HG03025 (cell line): ENCODE measurements around the gene KCNJ6.

ENCODE experiments used
- ATAC-seq: cut with Tn5 transposase; IDR thresholded peaks from one replicate; pipeline ENCODE4 v1.9.1; 2021; ENCODE audit warnings: mild to moderate bottlenecking, moderate library complexity; ENCODE audit not compliant: unreplicated experiment, low FRiP score

The KCNJ6 gene

GRCh38 chr21:37907076-37907475, 9.2 kb downstream of the KCNJ6 start:
- no peak for ATAC-seq

- ATAC-seq: no peak
Observed at GRCh38 chr21:37905291-37905690, 11.0 kb downstream of the KCNJ6 start.

DNA sequence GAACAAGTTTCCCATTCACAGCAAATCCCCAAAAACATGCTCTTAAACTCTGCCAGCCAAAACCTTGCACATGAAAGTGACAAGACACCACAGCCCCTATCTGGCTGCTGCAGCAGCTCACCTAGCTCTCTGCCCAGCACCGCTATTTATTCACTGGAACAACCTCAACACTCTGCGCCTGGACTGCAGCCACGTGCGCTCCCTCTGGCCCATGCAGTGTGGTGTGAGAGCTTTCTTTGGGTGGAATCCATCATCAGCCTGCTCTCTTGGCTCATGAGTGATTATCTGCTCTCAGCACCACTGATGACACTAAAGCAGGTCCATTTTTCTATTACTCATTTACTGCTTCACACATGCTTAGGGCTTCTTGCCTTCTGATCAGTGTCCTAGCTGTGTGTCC, 11.4 kb downstream of the KCNJ6 start:
- no peak for ATAC-seq

- ATAC-seq: no peak
Observed at GRCh38 chr21:37903396-37903795, 12.9 kb downstream of the KCNJ6 start.

- no peak for ATAC-seq
Observed at GRCh38 chr21:37899146-37899545, 17.1 kb downstream of the KCNJ6 start.

DNA sequence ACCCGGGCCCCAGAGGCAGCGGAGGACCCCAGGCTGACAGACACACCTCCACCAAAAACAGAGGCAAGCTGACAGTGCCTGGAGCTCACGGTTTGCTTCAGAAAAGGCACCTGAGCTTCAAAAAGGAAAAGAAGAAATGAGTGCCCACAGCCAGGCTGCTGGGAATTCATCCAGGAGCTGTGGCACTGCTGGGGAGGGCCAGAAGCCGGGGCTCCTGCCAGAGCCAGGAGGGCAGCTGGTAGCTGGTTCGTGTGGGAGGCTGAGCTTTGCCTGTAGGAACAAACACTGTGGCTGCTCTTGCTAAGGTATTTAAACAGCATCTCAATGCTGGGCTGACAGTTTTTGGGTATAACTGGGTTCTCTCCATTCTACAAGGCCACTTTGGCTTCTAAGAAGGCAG, 19.5 kb downstream of the KCNJ6 start:
- no peak for ATAC-seq

DNA sequence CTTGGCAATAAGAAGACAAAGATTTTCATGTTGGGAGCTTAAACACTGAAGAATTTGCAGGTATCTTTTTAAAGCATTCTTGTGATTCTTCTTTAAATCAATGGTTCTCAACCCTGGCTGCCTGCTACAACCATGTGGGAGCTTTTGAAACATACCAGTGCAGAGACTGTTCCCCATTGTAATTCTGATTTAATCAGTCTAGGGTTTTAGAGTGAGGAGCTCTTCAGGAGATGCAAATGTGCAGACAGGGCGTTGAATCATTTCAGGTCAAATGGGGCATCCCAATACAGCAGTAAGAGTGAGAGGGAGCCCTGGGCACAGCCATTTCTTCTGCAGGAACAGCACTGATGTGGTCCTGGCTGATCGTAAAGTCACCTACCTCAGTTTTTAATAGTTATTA, 24.3 kb downstream of the KCNJ6 start:
- ATAC-seq: no peak

GRCh38 chr21:37888659-37889058, 27.6 kb downstream of the KCNJ6 start:
- ATAC-seq: no peak

- ATAC-seq: no peak
Observed at GRCh38 chr21:37886726-37887299, 29.4 kb downstream of the KCNJ6 start.

DNA sequence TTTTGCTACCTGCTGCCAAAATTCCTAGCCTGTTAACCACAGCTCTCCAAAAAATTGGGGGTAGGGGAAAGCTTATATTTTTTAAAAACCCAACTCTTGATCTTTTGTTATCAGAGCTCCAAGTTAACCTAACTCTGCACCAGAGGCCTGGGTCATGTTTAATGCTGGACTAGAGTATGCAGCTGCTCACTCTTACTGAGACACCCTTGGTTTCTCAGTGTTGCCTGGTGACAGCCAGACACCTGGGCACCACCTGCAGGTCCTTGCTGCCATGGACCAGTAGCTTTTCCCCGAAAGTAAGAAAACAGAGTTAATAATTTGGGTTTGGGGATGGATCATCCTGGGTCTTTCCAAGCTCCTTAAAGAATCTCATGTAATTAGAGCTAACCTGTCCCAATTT, 30.1 kb downstream of the KCNJ6 start:
- no peak for ATAC-seq

- no peak for ATAC-seq
Observed at GRCh38 chr21:37878946-37879660, 37.2 kb downstream of the KCNJ6 start.

DNA sequence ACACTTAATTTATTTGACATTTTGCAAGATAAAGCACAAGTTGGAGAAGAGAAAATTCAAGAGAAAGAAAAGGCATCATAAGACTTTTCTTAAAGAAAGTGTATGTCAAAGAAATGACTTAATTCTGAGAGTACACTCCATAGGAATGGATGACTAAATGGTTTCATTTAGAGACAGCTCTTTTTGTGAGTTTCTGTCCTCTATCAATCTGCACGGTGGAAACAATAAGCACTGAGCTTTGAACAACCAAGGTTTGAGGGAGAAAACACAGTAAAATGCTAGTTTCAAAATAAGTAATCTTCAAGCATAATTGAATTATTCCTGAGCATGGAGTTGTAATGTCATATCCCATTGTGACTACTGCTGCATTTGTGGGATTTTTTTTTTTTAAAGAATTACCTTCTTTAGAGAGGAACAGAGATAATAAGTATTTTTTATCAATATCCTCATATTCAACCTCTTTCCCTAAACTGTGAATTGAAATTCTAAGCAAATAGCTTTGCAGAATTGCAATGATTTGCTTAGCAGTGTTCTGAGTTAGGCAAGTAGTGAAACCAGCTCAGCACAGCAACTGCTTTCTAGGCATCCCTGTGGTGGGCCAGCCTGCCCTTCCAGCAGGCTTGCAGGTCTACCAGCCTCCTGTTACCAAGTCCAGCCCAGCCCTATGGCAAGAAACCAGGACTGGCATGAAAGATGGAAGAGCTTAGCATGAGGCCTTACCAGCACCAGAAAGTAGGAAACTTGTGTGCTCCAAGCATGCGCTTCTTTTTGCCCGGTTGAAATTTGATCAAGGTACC, 38.2 kb downstream of the KCNJ6 start:
- ATAC-seq: no peak

- ATAC-seq: no peak
Observed at GRCh38 chr21:37877171-37877570, 39.1 kb downstream of the KCNJ6 start.

DNA sequence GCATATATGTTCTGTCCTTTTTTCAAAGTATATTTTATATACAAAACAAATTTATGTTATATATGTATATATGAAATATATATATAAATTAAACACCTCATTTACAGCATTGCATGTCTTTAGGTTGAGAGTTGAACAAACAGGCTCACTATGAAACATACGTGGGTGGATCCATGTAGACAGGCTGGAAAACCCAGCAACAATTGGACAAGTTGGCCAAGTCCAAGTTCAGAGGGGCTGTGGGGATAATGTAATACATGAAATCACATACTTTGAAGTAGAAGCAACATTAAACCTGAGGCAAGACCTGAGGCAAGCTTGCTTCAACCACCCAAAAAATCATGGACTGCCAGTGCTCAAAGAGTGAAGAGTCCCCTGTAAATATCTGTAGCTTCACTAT, 39.7 kb downstream of the KCNJ6 start:
- no peak for ATAC-seq

DNA sequence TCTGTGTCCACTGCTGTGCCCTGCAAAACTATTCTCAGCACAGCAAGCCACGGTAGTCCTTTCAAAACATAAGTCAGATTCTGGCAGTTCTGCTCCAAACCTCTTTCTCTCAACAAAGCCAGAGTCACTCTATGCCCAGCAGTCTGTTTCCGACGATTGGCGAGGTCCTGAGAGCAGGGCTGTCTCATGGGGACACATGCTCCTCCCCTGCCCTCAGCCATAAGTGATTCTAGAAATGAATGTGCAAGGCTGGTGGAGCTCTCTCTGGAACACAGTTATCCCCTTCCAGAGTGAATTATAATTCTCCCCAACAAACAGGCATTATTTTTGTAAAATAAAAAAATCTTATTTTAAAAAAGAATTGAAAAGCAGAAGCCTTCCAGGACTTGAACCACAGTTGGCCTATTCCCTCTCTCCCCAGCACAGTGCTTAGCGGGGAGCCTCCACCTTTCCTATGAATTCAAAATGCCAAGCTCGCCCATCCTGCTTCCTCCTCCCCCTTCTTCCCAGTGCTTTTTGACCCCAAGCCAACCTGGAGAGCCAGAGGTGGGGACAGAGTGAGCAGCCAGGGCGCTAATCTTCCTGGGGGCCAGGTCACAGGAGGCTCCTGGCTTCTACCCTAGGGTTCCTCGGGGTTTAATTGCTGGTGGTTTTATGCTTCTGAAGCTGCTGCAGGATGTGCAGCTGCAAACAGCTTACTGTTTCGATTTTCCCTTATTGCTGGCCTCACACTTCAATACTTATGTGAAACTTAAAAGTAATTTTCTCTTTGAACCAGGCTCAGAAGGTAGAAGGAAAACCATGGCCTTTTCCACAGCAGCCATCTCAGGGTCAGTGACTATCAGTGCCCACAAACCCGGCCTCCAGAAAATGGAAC, 41.1 kb downstream of the KCNJ6 start:
- ATAC-seq: no peak

DNA sequence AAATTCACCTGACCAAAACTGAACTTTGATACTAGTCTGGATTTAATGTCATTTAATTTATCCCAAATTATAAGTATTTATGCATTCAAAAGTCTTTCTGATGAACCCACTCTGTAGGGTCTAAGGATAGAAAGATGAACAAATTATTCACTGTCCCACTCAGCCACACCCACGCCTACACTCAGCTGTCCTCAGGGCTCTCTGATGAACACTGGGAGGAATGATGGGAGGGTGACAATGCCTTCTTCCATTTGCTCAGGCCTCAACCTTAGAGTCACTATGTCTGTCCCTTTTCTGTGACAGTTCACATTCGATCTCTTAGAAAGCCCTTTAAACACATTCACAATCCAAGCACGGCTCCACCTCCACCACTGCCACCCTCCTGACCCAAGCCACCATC, 41.8 kb downstream of the KCNJ6 start:
- no peak for ATAC-seq

GRCh38 chr21:37873655-37874054, 42.6 kb downstream of the KCNJ6 start:
- ATAC-seq: no peak

- no peak for ATAC-seq
Observed at GRCh38 chr21:37871121-37871862, 45.0 kb downstream of the KCNJ6 start.

DNA sequence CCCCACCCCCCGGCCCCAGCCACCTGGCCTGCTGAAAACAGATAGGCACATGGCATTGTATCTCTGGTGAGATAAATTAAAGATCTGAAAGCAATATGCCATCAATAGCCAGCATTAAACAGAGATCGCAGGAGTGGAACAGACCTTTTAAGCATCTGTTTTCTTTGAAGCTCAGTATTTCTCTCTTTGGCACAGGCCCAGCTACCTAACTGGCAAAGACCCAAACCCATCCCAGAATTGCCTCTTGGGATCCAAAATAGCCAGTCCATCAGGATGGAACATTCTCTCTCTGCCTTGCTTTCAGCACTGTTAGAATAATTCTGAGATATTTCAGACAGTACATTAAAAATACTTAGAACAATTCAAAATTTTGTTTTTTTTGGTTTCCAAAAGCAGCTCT, 46.0 kb downstream of the KCNJ6 start:
- ATAC-seq: no peak

DNA sequence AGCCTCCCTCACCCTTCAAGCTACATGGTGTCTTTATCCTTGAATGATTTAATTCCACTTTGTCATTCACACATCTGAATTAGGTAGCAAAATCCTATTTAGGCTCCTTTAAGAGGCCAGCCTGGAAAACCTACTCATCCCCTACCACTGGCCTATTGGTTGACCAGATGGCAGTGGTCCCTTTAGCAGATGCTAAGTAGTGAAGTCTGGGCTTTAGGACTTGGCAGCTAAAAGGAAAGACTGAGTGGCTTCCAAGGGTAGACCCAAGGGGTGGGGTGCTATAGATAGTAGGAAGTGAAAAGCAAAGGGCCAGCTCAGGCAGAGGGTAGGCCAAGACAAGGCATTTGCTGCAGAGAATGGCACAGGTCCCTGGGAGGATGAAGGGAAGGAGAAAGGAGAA, 46.6 kb downstream of the KCNJ6 start:
- no peak for ATAC-seq
